B cell (primary cell): ENCODE results near the gene NDUFS4. TPM values are rescaled to one million over a fixed set of nuclear protein-coding genes. Genes with fewer than 3 reads are reported as not detected.

ENCODE experiments used
- ATAC-seq: fragments of 200-7000 bp; cut with Tn5 transposase; one replicate; pipeline ENCODE4 v1.10.0; 2021; ENCODE audit warnings: low read depth, mild to moderate bottlenecking, moderate number of reproducible peaks, moderate library complexity
- CTCF ChIA-PET: fragments of 350-600 bp; sonication (Branson Sonifier 250); formaldehyde crosslinking; loops from one replicate; lab custom pipeline; 2021; ENCODE audit warnings: antibody characterized with exemption, inconsistent platforms; lab: Charles Lee
- POLR2A ChIA-PET: fragments of 350-600 bp; sonication (Branson Sonifier 250); formaldehyde crosslinking; loops from one replicate; lab custom pipeline; 2021; ENCODE audit warnings: antibody characterized with exemption; lab: Charles Lee
- DNase-seq: peaks from one replicate; pipeline ENCODE4 v3.0.0; 2013
- H2AFZ ChIP-seq: 2 replicates; pipeline ENCODE4 v1.6.1; 2012; ENCODE audit warnings: mild to moderate bottlenecking, low read depth, low read length; ENCODE audit not compliant: insufficient read depth, poor library complexity, severe bottlenecking
- H3K27ac ChIP-seq, 2 donors: 1 replicate in 1 of 2; 2 replicates in 1 of 2; pipeline ENCODE4 v1.5.1; 2012 to 2013; ENCODE audit warnings: low read length in 2 of 2, mild to moderate bottlenecking in 2 of 2, moderate library complexity in 1 of 2
- H3K27me3 ChIP-seq, 4 experiments: fragments of 200-600 bp in 1 of 4; sonication (generic) in 1 of 4; replicated peaks in 1 of 4; 1 replicate in 2 of 4; 2 replicates in 2 of 4; pipeline versions ENCODE4 v1.6.1 to v1.7.0; 2013 to 2016; ENCODE audit warnings: low read length in 3 of 4, mild to moderate bottlenecking in 2 of 4, mixed read lengths in 1 of 4, moderate library complexity in 1 of 4; ENCODE audit not compliant: insufficient read depth in 4 of 4, control insufficient read depth in 3 of 4; ENCODE audit errors: control extremely low read depth in 1 of 4
- H3K36me3 ChIP-seq, 2 experiments: replicated peaks in 1 of 2; 1 replicate in 1 of 2; 2 replicates in 1 of 2; pipeline versions ENCODE4 v1.6.1 to v1.7.1; 2013; ENCODE audit warnings: low read length in 1 of 2; ENCODE audit not compliant: insufficient read depth in 2 of 2, control insufficient read depth in 1 of 2; ENCODE audit errors: control extremely low read depth in 1 of 2, extremely low read depth in 1 of 2
- H3K4me1 ChIP-seq, 2 donors: fragments of 200-600 bp in 1 of 2; sonication (generic) in 1 of 2; 1 replicate in 1 of 2; 2 replicates in 1 of 2; pipeline versions ENCODE4 v1.5.1 to v1.6.1; 2013 to 2017; ENCODE audit warnings: low read length in 2 of 2; ENCODE audit not compliant: control insufficient read depth in 2 of 2, insufficient read depth in 2 of 2
- H3K4me2 ChIP-seq: replicated peaks from 2 replicates; pipeline ENCODE3; 2012; ENCODE audit warnings: mild to moderate bottlenecking, low read depth, low read length; ENCODE audit not compliant: poor library complexity, severe bottlenecking
- H3K4me3 ChIP-seq, 5 experiments: fragments of 200-600 bp in 1 of 5; sonication (generic) in 1 of 5; 1 replicate in 3 of 5; 2 replicates in 2 of 5; pipeline versions ENCODE4 v1.5.1 to v1.7.0; 2011 to 2016; ENCODE audit warnings: low read length in 4 of 5, mild to moderate bottlenecking in 4 of 5, low read depth in 2 of 5, control low read depth in 1 of 5, moderate library complexity in 1 of 5; ENCODE audit not compliant: insufficient read depth in 1 of 5; ENCODE audit errors: control extremely low read depth in 1 of 5, extremely low read depth in 1 of 5
- H3K79me2 ChIP-seq: fragments of 200-600 bp; sonication (generic); one replicate; pipeline ENCODE4 v1.6.0; 2016; ENCODE audit warnings: low read length; ENCODE audit not compliant: control insufficient read depth, insufficient read depth
- H3K9ac ChIP-seq: fragments of 200-600 bp; sonication (generic); 2 replicates; pipeline ENCODE4 v1.6.1; 2017; ENCODE audit warnings: mild to moderate bottlenecking, low read length, moderate library complexity
- H3K9me3 ChIP-seq, 3 donors: one replicate each; pipeline versions ENCODE4 v1.6.1 to v1.7.1; 2013; ENCODE audit warnings: low read length in 2 of 3; ENCODE audit not compliant: control insufficient read depth in 2 of 3, insufficient read depth in 1 of 3; ENCODE audit errors: control extremely low read depth in 1 of 3
- H4K20me1 ChIP-seq: 2 replicates; pipeline ENCODE4 v1.6.0; 2012; ENCODE audit warnings: mild to moderate bottlenecking, low read length; ENCODE audit not compliant: insufficient read depth, control insufficient read depth, poor library complexity, severe bottlenecking
- H3K27ac Mint-ChIP-seq: one replicate; pipeline ENCODE4 v1.8.0; 2021; ENCODE audit warnings: mixed read lengths
- H3K27me3 Mint-ChIP-seq: one replicate; pipeline ENCODE4 v1.8.0; 2021; ENCODE audit warnings: mixed read lengths
- H3K4me1 Mint-ChIP-seq: one replicate; pipeline ENCODE4 v1.8.0; 2021; ENCODE audit warnings: mixed read lengths
- H3K4me3 Mint-ChIP-seq: one replicate; pipeline ENCODE4 v1.8.0; 2021; ENCODE audit warnings: mixed read lengths
- H3K9me3 Mint-ChIP-seq: one replicate; pipeline ENCODE4 v1.8.0; 2022; ENCODE audit warnings: mixed read lengths; ENCODE audit not compliant: insufficient read depth
- EZH2 ChIP-seq: IDR thresholded peaks from 2 replicates; pipeline ENCODE4 v1.6.1; 2012; ENCODE audit warnings: borderline replicate concordance, low read depth, mild to moderate bottlenecking, moderate library complexity, low read length; ENCODE audit not compliant: insufficient read depth, poor library complexity, severe bottlenecking
- WGBS: methylation state at CpG from one replicate; pipeline ENCODE4 v1.1.5; 2013; ENCODE audit warnings: missing lambda C conversion rate; ENCODE audit not compliant: insufficient coverage; 5-methylcytosine and 5-hydroxymethylcytosine counted together
- intact Hi-C: fragments of 100-400 bp; cut with micrococcal nuclease; formaldehyde crosslinking; loops from one replicate; pipeline ENCODE4 v1.10.0; 2022
- polyA plus RNA-seq: library from polyadenylated mRNA; depleted of rRNA; stranded (reverse); fragments of >200 nt; gene quantifications from 2 replicates; pipeline ENCODE4 v1.2.3, GENCODE V29; 2012
- total RNA-seq, 2 donors: library from RNA; stranded (reverse); fragments of 120-200 nt in 1 of 2; gene quantifications; 1 replicate in 1 of 2; 2 replicates in 1 of 2; pipeline versions ENCODE4 v1.2.3 to v1.2.4, GENCODE V29; 2013 to 2022
- TF ChIP-seq, protein P1 (sequence below): fragments of 200-600 bp; IDR thresholded peaks from one replicate; pipeline ENCODE4 v1.8.0; 2022; ENCODE audit warnings: antibody characterized with exemption, mild to moderate bottlenecking

NDUFS4 gene
- total and polyA plus RNA-seq, 2 donors (not counting 1 experiment from before 2014, with no cell fraction given), result 24.0 to 29.0 TPM

GRCh38 chr5:53569453-53569852 lies 9.0 kb downstream of the NDUFS4 start:
- H2AFZ ChIP-seq, result no peak overlapping the region
- H3K4me3 ChIP-seq, result no peak overlapping the region
- ChIA-PET POLR2A (no interaction called here), CTCF (interaction anchor here (0.5 kb wide), 1 partner anchor 919 kb away, joined by 3 read pairs; no protein-coding TSS in a partner anchor)
- peaks cover 97% of the 10 kb centered on the region for H3K79me2 ChIP-seq
- DNase-seq (no peak), ATAC-seq (no peak)
- no peaks in the 10 kb centered on the region for H3K27me3 Mint-ChIP-seq
- peaks cover 62% of the 10 kb centered on the region for H4K20me1 ChIP-seq
- peaks cover 0 to 5% of the 10 kb centered on the region in 2 donors for H3K4me1 ChIP-seq
- H3K27ac ChIP-seq, result no peak overlapping the region
- no peak for TF ChIP-seq EZH2
- TF ChIP-seq, protein P1, sequence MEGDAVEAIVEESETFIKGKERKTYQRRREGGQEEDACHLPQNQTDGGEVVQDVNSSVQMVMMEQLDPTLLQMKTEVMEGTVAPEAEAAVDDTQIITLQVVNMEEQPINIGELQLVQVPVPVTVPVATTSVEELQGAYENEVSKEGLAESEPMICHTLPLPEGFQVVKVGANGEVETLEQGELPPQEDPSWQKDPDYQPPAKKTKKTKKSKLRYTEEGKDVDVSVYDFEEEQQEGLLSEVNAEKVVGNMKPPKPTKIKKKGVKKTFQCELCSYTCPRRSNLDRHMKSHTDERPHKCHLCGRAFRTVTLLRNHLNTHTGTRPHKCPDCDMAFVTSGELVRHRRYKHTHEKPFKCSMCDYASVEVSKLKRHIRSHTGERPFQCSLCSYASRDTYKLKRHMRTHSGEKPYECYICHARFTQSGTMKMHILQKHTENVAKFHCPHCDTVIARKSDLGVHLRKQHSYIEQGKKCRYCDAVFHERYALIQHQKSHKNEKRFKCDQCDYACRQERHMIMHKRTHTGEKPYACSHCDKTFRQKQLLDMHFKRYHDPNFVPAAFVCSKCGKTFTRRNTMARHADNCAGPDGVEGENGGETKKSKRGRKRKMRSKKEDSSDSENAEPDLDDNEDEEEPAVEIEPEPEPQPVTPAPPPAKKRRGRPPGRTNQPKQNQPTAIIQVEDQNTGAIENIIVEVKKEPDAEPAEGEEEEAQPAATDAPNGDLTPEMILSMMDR, result no peak
- H3K9me3 Mint-ChIP-seq, result no peaks in the 10 kb centered on the region
- no peak overlapping the region for H3K4me3 Mint-ChIP-seq
- H3K9me3 ChIP-seq, result no peaks in the 10 kb centered on the region
- WGBS, result no CpG with 5 or more reads among the region's 4 CpGs
- intact Hi-C loops, result no loop called here
- H3K4me1 Mint-ChIP-seq, result peaks cover 35% of the 10 kb centered on the region
- no peaks in the 10 kb centered on the region for H3K36me3 ChIP-seq
- H3K27me3 ChIP-seq, result no peaks in the 10 kb centered on the region
- H3K4me2 ChIP-seq, result no peak overlapping the region
- no peak overlapping the region for H3K27ac Mint-ChIP-seq
- no peak overlapping the region for H3K9ac ChIP-seq

DNA sequence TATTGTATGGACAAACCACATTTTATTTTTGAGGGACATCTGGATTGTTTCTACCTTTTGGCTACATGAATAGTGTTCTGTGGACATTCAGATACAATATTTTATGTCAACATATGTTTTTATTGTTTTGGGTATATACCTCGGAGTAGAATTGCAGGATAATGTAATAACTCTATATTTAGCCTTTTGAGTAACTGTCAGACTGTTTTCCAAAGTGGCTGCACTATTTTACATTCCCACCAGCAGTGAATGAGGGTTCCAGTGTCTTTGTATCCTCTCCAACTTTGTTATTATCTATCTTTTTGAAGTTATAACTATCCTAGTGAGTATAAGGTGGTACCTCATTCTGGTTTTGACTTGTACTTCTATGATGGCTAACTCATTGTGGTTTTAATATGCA lies 11.0 kb downstream of the NDUFS4 start:
- H3K9me3 Mint-ChIP-seq, result no peaks in the 10 kb centered on the region
- H3K27ac ChIP-seq, result no peak overlapping the region
- peaks cover 100% of the 10 kb centered on the region for H3K79me2 ChIP-seq
- H3K4me3 ChIP-seq, result no peak overlapping the region
- ATAC-seq, result no peak
- TF ChIP-seq, protein P1, result no peak
- no peak for TF ChIP-seq EZH2
- H3K27me3 ChIP-seq, result no peaks in the 10 kb centered on the region
- no peak overlapping the region for H3K4me2 ChIP-seq
- H3K4me3 Mint-ChIP-seq, result no peak overlapping the region
- no CpG with 5 or more reads among the region's 1 CpG for WGBS
- H3K9ac ChIP-seq, result no peak overlapping the region
- peaks cover 0 to 5% of the 10 kb centered on the region in 2 donors for H3K4me1 ChIP-seq
- H4K20me1 ChIP-seq, result peaks cover 65% of the 10 kb centered on the region
- POLR2A ChIA-PET, result no interaction called here
- H2AFZ ChIP-seq, result no peak overlapping the region
- no peaks in the 10 kb centered on the region for H3K9me3 ChIP-seq
- no peaks in the 10 kb centered on the region for H3K36me3 ChIP-seq
- CTCF ChIA-PET, result no interaction called here
- intact Hi-C loops, result no loop called here
- H3K27me3 Mint-ChIP-seq, result no peaks in the 10 kb centered on the region
- DNase-seq, result no peak
- peaks cover 31% of the 10 kb centered on the region for H3K4me1 Mint-ChIP-seq
- H3K27ac Mint-ChIP-seq, result no peak overlapping the region
